KOPT-K1 (cell line): ENCODE results near the gene PALLD.

Experiments used
- H3K27ac ChIP-seq: fragments of 200-600 bp; sonication (generic); 2 replicates; pipeline ENCODE4 v1.5.1; 2016; ENCODE audit warnings: antibody characterized with exemption, mild to moderate bottlenecking, low read depth, low read length; ENCODE audit not compliant: poor library complexity, severe bottlenecking
- H3K36me3 ChIP-seq: fragments of 200-600 bp; sonication (generic); 2 replicates; pipeline ENCODE4 v1.5.1; 2017; ENCODE audit warnings: antibody characterized with exemption, mild to moderate bottlenecking, low read length, moderate library complexity; ENCODE audit not compliant: insufficient read depth
- H3K9me3 ChIP-seq: fragments of 200-600 bp; sonication (generic); 2 replicates; pipeline ENCODE4 v1.5.1; 2017; ENCODE audit warnings: antibody characterized with exemption, low read length, mild to moderate bottlenecking; ENCODE audit not compliant: insufficient read depth, poor library complexity, severe bottlenecking

Gene PALLD

DNA sequence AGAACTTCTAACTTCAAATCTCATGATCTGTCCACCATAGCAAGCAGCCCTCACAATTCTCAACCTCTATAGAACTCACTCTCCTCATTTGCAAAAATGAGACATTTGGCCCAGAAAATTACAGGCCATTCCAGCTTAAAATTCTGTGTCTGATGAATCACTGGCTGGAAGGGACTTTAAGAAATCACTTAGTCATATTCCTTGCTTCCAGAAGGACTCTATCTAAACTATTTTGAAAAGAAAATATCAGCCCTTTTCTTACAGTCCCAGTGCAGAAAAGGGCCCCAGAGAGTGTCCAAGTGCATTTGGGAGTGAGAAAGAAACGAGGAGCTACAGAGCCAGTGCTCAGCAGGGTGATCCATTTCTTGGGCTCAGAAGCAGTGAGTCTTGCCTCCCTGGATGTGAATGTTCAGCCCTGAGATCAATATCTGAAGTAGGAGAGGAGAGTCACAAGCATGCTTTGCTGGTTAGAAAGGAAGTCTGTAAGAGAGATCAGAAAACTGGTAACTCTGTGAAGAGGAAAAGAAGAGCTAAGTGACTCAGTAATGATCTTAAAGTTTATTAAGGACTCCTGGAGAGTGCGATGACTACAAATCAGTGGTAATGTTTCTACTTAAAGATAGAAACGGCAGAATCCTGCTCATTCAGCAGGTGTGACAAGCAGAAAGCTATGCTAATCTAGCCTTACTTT, 139.8 kb downstream of the PALLD start:
- Histone ChIP-seq H3K9me3 (no peaks in the 10 kb centered on the region), H3K27ac (no peak overlapping the region)

DNA sequence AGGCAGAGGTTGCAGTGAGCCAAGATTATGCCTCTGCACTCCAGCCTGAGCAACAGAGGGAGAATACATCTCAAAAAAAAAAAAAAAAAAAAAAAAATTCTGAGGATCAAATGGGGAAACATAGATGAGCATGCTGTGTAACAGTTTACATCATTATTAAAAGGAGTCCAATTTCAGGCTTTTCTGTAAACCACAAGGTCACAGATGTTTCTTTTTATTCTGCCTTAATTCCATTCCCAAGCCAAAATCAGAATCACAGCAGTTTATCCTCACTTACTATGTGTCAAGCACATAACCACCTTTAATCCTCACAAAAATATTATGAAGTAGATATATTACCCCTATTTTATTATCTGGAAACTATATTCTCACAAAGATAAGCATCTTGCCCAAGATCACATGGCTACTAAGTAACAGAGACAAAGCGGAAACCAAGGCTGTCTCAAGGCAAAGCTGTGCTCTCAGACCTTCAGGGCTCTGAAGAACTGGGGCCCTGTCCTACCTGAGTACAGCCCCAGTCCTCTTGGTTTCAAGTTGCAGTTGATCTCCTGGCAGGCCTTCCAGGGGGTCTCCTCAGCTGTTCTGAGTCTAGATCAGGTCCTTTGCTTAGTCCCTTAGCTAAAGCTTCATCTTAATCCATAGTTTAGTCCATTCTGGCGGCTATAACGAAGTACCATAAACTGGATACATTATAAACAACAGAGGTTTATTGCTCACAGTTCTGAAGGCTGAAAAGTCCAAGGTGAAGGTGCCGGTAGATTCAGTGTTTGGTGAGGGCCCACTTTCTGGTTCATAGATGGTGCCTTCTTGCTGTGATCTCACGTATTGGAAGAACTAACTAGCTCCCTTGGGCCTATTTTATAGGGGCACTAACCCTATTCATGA, 141.3 kb downstream of the PALLD start:
- Histone ChIP-seq H3K9me3 (no peaks in the 10 kb centered on the region), H3K36me3 (no peaks in the 10 kb centered on the region), H3K27ac (no peak overlapping the region)

More for the DNA sequence above, 139.8 kb downstream of the PALLD start:
- no peaks in the 10 kb centered on the region for H3K36me3 ChIP-seq

DNA sequence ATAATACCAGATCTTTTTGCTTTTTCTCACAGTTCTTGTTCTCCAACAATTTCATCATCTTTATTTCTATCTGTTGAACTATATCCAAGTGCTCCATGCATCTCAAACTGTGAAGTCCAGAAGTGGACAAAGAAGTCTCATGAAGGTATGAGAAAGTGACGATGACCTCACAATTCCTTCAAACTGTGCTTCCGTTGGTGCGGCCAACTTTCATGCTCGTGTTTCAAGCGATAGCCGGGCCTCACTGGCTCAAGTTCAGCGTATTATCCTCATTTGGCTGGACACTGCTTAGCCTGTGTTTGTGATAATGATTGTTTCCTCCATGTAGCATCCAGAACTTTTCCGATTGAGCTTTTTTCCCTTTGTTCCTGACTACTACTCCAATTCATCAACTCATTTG, 143.1 kb downstream of the PALLD start:
- Histone ChIP-seq H3K9me3 (no peaks in the 10 kb centered on the region), H3K27ac (no peak overlapping the region), H3K36me3 (no peaks in the 10 kb centered on the region)

DNA sequence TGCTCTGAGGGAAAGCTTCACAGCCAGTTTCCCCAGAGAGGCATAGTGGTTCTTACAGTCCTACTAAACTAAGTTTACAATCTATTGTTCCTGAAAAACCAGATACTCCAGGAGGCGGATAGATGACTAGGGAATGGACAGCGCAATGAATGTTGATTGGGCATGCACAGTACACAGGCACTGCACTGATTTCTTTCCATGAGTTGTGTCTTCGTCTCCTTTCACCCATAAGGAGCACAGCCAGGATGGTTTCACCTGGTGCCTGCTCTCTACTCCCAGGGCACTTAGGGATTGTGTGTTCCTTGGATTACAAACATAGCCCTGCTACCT, 144.9 kb downstream of the PALLD start:
- no peak overlapping the region for H3K27ac ChIP-seq

DNA sequence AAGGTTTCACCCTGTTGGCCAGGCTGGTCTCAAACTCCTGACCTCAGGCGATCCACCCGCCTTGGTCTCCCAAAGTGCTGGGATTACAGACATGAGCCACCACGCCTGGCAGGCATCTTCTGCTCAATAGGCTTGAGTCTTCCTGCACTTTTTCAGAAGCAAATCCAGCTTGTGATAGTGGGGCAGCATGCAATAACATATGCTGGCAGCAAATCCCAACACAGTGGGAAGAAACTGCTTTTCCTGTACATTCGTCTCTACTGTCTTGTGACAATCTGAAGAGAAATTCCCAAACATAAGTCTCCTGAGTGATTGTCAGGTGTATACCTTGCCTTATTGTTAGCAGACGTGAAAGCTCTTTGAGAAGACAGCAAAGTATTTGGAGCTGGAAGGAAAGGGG, 145.7 kb downstream of the PALLD start:
- Histone ChIP-seq H3K9me3 (no peaks in the 10 kb centered on the region), H3K36me3 (no peaks in the 10 kb centered on the region), H3K27ac (no peak overlapping the region)

More for the DNA sequence above, 144.9 kb downstream of the PALLD start:
- Histone ChIP-seq H3K36me3 (no peaks in the 10 kb centered on the region), H3K9me3 (no peaks in the 10 kb centered on the region)

DNA sequence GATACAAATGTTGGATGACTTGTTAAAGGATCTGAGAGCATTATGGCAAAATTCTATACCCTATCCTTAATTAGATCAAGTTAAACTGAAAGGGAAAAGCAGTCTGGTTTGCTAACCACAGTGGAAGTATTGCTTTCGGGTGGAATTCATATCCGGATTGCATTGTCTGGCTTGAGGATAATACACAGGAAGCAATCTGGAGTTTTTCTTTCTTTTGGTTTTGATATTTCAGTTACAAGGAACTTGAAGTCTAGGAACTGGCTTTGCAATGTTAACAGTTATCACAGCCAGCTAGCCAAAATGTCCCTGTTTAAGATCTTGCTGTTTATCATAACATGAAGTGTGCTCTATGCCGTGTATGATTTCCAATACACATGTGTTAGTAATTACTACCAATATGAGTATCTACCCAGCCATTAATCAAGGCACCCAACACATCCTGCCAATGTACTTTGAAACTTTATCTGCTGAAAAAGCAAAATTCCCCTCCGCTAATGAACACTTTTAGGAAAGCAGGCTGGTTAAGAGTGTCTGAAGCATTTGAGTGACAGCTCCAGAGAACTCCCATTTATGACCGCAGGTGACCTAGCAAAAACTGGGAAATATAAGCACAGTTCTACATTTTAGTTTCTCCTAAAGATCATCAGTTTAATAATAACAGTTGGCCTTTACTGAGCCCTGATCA, 146.4 kb downstream of the PALLD start:
- no peak overlapping the region for H3K27ac ChIP-seq
- H3K36me3 ChIP-seq, result no peaks in the 10 kb centered on the region
- H3K9me3 ChIP-seq, result no peaks in the 10 kb centered on the region

DNA sequence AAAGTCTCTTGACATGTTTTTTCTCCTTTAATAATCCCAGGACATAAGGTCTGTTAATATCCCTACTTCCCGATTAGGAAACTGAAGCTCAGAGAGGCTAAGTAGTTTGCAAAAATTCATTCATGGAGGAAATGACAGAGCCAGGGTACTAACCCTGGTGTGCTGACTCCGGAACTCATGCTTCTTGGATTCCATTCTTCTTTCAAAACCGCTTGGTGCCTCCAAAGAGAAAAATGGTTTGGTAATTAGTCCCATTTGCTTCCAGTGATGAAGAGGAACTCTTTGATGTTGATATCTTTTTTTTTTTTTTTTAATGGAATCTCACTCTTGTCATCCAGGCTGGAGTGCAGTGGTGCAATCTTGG, 146.9 kb downstream of the PALLD start:
- Histone ChIP-seq H3K27ac (no peak overlapping the region), H3K36me3 (no peaks in the 10 kb centered on the region), H3K9me3 (no peaks in the 10 kb centered on the region)

DNA sequence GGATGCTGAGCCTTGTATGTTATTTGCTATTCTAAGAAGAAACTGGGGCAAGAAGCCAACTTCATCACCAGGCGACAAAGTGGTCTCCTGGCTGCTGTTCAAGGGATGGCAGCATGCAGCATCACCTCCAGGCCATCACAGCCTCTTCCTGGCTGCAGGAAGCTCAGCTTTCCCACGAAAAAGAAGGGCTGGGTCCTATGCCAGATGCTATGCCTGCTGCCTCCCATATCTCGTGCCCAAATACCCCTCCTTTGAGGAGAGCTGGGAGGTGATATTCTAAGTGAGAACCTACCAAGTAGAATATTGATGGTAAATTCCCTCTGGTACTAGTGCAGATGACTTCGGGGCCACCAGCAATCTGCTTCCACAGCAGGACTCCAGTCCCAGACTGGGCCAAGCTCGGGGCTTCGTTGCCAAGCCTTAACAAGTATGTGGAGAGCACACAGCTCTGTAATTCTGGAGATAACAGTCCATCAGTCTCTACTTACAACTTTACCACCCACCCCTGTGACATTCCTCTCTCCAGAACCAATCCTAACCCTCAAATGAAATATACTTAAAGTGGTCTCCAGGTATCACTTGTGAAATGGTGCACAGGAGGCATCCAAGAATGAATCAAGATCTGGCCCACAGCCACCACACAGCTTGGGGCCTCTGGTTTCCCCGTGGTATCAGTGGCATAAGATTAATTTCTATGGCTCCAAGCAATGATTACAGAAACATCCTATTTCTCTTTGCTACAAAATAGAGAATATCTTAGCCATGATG, 149.3 kb downstream of the PALLD start:
- Histone ChIP-seq H3K27ac (no peak overlapping the region), H3K36me3 (no peaks in the 10 kb centered on the region), H3K9me3 (no peaks in the 10 kb centered on the region)

DNA sequence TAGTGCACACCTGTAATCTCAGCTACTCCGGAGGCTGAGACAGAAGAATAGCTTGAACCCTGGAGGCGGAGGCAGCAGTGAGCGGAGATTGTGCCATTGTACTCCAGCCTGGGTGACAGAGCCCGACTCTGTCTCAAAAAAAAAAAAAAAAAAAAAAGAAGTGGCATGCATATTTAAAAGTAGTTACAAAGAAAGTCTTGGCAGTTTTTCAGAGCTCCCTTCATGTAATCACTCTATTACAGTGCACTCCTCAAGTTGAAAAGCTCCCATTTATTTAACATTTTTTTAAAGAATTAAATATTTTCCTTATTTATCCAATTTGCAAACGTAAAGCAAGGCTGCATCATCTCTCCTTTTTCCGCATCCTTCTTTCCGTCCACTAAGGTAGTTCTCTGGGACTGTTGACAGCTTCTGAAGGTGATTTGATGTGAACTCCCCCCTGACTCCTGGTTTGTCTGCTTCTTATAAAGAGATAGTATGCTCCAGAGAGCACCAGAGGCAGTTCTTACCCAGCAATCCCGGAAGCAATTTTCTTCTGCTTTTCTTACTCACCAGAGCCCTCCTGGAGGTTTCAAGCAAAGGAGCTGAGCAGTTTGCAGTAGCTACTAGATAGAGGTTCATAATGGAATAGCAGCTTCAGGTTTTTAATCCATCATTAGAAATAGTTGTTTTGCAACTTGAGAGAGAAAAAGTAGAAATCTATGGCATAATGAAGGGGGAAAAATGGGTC, 151.0 kb downstream of the PALLD start:
- Histone ChIP-seq H3K27ac (no peak overlapping the region), H3K36me3 (no peaks in the 10 kb centered on the region), H3K9me3 (no peaks in the 10 kb centered on the region)

DNA sequence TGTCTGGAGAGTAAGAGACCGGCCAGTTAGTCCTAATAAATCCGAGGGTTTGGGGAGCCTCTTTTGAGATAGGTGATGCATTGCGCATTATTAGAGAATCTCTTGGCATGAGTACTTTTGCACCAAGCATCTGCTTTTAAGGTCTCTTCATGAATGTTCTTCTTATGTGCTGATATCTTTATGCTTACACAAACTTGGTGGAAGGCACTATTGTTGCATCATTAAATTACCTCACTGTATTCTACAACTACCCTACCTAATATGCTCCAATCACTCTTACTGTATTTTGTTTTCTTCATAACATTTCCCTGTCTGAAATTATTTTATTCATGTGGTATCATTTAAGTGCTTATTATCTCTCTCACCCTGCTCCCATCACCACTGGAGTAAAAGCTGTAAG, 151.6 kb downstream of the PALLD start:
- H3K9me3 ChIP-seq, result no peaks in the 10 kb centered on the region
- no peaks in the 10 kb centered on the region for H3K36me3 ChIP-seq
- no peak overlapping the region for H3K27ac ChIP-seq

DNA sequence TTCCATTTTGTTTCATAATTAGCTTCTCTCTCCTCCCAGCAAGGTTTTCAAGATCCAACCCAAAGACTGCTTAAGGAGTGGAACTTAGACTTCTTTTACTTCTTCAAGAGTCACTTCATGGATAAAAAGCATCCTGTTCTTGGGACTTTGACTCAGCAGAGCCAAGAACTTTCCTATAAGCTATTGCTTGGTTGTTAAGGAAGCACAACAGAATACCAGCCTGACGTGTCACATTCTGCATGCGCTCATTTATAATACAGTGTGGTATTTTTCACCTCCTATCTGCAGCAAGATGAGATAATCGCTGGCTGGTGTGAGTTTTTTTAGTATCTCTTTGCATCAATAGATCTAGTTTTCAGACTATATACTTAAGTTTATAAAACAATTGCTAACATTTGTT, 152.1 kb downstream of the PALLD start:
- Histone ChIP-seq H3K9me3 (no peaks in the 10 kb centered on the region), H3K27ac (no peak overlapping the region), H3K36me3 (no peaks in the 10 kb centered on the region)

DNA sequence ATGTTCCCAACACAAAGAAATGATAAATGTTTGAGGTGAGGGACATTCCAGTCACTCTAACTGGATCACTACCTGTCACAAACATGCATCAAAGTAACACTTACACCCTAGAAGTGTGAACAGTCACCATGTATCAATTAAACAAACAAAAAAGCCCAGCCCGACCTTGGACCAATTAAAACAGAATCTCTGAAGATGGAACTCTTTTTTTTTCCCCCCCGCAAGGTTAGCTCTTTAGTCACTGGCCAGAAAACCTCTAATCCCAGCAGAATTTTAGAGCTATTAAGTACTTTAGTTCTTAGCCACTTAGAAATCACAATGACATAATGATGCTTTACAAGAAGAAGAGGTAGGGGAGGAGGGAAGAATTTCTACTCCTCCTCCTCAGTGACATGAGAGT, 154.5 kb downstream of the PALLD start:
- Histone ChIP-seq H3K36me3 (no peaks in the 10 kb centered on the region), H3K9me3 (no peaks in the 10 kb centered on the region), H3K27ac (no peak overlapping the region)

DNA sequence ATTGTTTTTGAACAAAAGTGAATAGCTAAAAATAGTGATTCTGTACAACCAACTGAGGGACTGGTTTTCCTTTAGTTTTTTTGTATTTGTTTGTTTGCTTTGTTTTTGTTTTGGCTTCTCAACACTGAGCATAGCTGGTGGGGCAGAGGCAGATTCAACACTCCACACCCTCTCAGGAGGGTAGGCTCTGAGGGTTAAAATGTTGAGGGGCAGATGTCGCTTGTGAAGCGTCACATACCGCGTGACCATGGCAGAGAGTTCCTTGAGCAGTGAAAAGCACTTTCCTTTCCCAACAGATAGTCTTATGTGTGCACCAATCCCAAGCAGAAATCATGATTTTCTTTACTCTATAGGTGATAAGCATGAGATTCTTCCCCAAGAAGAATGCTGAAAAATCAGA, 155.0 kb downstream of the PALLD start:
- H3K27ac ChIP-seq, result no peak overlapping the region
- no peaks in the 10 kb centered on the region for H3K9me3 ChIP-seq
- no peaks in the 10 kb centered on the region for H3K36me3 ChIP-seq

DNA sequence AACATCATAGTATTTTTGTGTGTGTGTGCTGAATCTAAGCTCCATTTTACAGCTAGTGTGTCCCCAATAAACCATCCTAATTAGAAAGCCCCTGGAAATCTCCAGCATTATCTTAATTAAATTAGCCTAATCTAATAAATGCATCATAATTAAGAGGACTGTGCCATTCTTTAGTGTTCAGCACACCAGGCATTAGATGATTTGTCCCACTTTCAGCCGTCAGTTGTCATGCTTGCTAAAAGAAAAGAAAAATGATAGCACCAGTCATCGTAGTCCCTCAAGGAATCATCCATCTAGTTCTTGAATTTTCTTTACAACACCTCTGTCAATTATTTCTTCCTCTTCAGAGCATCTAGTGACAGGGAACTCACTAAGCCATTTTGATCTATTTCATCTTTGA, 155.9 kb downstream of the PALLD start:
- no peak overlapping the region for H3K27ac ChIP-seq
- no peaks in the 10 kb centered on the region for H3K9me3 ChIP-seq
- no peaks in the 10 kb centered on the region for H3K36me3 ChIP-seq
